Measurements from ENCODE around the gene PLPP2.

DNA sequence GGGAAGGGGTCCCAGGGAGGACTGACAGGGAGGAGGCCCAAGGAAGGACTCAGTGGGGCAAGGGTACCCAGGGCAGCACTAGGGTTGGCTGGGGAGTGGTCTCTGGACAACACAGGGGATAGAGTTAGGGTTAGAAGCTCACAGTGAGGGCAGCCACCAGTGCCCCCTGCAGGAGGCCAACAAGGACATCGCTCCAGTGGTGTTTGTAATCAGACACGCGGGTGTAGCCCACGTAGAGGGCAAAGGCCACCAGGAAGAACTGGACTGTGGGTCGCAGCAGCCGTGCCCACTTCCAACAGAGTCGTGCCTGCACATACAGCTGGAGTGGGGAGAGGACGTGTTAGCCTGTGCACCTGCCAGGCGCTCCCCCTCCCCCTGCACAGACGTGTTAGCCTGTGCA lies 9.2 kb downstream of the PLPP2 start:
- TF ChIP-seq, protein P1, sequence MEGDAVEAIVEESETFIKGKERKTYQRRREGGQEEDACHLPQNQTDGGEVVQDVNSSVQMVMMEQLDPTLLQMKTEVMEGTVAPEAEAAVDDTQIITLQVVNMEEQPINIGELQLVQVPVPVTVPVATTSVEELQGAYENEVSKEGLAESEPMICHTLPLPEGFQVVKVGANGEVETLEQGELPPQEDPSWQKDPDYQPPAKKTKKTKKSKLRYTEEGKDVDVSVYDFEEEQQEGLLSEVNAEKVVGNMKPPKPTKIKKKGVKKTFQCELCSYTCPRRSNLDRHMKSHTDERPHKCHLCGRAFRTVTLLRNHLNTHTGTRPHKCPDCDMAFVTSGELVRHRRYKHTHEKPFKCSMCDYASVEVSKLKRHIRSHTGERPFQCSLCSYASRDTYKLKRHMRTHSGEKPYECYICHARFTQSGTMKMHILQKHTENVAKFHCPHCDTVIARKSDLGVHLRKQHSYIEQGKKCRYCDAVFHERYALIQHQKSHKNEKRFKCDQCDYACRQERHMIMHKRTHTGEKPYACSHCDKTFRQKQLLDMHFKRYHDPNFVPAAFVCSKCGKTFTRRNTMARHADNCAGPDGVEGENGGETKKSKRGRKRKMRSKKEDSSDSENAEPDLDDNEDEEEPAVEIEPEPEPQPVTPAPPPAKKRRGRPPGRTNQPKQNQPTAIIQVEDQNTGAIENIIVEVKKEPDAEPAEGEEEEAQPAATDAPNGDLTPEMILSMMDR (IDR thresholded peaks at IDR 0.05; ENCODE audit: low read depth, low read length, poor library complexity, severe bottlenecking), result no peak
- no peak for TF ChIP-seq EZH2phosphoT487 (IDR thresholded peaks at IDR 0.05; ENCODE audit: borderline replicate concordance, low read length)
